DMS53 (cell line): ENCODE results near the gene FGF19.

ENCODE experiments used
- DNase-seq: peaks from one replicate; lab custom pipeline; 2025; lab: John Stamatoyannopoulos, UW

Gene FGF19

DNA sequence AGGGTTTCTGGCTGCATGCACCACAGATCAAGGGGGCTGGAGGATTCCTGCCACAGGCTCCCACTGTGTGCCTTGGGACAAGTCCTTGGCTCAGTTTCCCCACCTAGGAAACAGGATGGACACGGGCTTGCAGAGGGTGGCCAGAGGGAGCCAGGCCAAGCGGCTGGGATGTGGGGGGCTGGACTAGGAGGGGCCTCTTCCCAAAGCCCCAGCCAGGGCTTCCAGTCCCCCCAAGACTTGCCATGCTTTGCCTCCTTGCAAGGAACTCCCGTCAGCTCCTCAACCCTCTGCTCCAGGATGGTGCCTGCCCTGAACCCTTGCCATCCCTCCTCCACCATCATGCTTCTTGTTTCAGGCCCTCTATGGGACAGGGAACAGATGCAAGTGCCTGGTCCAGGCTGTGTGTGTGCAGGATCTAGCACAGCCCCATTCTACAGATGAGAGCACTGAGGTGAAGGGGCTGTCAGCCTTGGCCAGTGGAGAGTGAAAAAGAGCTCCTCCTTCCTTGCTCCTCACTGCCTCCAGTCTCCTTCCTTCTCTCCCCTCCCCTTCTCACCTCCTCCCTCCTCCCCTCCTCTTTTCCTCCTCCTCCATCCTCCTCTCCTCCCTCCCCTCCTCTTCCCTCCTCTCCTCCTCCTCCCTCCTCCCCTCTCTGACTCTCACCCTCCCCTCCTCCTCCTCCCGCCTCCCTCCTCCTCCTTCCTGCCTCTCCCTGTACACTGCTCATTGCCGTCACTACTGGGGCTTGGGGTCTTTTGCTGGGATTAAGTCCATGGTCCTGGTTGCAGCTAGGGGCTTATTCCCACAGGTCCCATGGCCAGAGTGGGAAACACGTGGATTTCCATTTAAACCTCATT lies 13.3 kb upstream of the FGF19 start:
- no peak for DNase-seq

GRCh38 chr11:69716099-69716498 lies 12.3 kb upstream of the FGF19 start:
- DNase-seq, result no peak

GRCh38 chr11:69715446-69715845 lies 11.6 kb upstream of the FGF19 start:
- DNase-seq, result no peak

- peak; percentile 30 for DNase-seq
Observed at GRCh38 chr11:69711822-69712801, 8.3 kb upstream of the FGF19 start.

- DNase-seq, result no peak
Observed at GRCh38 chr11:69708736-69709401, 5.0 kb upstream of the FGF19 start.

DNA sequence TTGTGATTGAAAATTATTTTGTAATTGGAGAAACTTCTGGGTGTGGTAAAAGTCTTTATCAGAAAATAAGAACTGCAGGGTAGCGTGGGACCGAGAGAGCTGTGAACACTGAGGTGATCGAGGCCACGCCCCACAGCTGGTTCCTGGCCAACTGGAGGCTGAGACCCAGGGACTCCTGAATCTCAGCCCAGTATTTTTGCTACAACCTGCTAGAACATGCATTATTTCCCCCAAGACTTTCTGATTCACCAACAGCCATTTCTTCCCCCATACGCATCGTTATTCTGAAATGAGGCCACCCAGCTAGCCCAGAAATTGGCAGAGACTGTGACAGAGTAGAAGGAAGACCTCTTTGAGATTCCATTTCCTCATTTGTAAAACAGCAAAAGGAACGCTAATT lies 3.4 kb upstream of the FGF19 start:
- no peak for DNase-seq

DNA sequence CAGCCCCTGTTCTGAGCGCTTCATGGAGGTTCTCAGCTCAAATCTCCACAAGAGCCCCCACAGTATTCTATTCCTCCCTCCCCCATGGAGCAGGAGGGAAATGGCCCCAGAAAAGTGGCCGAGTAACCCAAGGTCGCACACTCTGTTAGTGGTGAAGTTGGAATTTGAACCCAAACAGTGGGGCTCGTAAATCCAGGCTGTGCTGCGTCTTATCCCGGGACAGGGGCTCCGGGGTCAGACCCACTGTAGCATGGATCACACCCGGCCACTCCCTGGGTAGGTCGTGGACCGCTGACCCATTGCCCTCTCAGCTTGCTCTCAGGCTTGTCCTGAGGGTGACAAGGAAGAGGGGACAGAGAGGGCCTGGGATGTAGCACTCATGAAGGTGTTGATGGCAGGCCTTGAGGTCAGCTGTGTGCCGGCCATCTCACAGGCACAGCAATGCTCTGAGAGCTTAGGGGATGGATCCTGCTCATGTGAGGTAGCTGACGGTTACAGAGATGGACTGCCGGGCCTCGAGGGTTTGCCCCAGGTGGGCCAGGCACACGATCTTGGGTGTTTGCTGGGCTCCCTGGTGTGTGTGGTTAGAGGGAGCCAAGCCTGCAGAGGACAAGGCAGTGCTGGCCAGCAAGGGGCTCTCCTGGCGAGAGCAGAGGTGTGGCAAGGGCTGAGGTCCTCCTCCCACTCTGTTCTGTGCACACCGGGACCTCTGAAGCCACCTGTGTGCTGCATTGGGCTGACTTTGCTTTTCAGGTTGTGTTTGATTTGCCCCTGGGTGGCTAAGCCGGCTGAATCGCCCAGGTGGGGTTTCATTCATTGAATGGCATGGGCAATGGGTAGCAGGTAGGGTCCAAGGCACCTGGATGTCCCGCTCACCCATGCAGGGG lies 2.3 kb upstream of the FGF19 start:
- DNase-seq, result no peak

- no peak for DNase-seq
Observed at GRCh38 chr11:69705351-69705811, 1.6 kb upstream of the FGF19 start.

GRCh38 chr11:69704508-69705253 lies 859 bp upstream of the FGF19 start:
- DNase-seq, result peak; percentile 54

GRCh38 chr11:69703453-69703767 lies 412 bp downstream of the FGF19 start:
- DNase-seq, result no peak

- DNase-seq, result no peak
Observed at GRCh38 chr11:69702769-69703452, 911 bp downstream of the FGF19 start.

DNA sequence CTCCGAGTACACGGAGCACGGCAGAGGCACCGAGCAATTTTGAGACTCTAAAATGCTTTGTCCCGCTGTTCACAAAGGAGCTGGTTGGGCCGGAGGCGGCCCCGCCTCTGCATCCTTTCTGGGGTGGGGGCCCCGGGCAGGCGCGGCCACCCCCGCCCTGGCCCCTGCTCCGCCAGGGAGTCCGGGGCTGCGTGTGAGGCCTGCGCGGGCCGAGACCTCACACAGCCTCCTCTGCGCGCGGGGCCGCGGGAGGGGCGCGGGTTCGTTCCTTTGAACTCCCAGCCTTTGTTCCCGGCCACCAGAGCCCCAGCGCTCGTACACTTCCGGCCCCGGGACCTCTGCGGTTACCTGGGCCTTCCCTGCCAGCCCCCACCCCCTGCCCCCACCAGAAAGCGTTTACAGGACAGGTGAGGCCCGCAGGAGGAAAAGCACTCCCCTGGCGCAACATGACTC lies 1.6 kb downstream of the FGF19 start:
- DNase-seq, result no peak

- DNase-seq, result peak; percentile 86
Observed at GRCh38 chr11:69700278-69701140, 3.3 kb downstream of the FGF19 start.

- no peak for DNase-seq
Observed at GRCh38 chr11:69699213-69699612, 4.6 kb downstream of the FGF19 start.

DNA sequence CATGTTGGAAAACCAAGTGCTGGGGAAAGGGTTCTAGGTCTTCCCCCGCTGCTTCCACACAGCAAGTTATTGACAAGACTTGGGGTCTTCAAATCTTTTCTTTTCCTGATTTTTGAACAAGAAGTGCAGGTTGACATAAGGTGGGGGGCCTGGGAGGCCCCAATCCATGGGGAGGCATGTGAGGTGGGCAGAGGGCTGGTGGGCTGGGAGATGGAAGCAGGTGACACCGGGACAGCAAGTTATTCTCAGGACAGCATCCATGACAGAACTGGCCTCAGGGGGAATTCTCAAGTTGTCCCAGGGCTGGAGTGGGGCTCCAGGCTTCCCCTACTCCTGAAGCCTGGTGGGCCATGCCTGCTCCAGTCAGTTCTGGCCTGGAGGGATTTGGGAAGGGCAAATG lies 5.5 kb downstream of the FGF19 start:
- DNase-seq, result no peak

DNA sequence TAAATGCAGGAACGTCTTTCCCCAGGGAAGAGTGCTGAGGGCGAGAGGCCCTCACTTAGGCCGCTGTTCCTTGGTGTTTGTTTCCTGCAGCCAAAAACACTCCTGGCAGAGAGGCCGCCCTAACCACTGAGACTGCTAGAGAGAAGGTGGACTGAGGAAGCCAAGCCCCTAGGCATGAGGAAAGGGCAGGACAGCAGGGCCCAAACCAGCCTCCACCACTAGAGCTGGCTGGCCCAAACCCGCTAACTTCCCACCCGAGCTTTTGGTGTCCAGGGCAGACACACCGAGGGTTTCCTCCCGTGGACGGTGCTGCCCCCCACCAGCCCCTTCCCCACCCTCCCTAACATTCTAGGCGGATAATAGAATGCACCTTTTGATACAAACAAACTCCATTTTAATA lies 6.0 kb downstream of the FGF19 start:
- no peak for DNase-seq

DNA sequence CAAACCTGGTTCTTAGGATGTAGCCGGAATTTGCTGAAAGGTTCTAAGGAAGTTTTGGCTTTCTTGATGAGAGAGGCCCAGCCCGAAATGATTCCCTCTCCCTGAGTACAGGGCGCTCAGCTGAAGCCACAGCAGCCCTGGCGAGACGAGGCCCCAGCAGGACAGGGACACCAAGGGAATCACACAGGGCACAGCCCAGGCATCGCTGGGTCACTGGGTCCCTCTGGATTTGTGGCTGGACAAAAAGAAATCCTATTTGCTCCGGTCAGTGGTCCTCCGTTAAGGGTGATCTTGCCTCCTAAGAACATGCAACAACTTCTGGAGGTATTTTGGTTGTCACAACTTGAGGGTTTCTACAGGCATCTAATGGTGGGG lies 6.4 kb downstream of the FGF19 start:
- DNase-seq, result no peak

DNA sequence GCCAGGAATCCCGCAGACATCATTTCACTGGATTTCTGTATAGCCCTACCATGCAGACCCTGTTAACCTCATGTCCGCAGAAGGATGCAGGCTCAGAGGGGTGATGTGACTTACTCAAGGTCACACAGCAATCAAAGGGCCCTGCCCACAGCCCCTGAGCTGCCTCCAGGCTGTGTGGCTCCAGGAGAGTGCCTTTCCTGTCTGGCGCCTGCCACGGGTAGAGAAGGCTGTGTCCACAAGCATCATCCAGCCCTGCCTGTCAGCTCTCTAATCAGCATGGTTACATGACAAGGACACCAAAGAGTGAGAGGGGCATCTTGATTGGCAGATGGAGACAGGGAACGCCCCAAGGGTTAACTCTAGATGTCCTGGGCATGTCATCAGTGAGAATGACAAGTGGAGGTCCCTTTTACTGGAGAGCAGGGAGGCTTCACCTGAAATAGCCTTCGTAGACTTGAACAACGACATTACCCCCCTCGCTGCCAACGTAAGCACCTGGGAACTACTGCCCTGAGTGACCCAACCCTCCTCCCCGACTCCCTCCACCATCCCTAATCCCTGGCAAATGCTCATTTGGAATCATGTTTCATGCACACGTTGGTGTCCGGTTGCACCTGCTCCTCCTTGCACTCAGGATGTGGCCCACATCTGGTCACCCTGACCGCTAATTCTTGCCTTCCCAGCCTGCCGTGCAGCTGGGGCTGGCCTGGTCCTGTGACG lies 6.9 kb downstream of the FGF19 start:
- DNase-seq, result peak; percentile 69
